GM19238 (cell line): ENCODE data around the gene SLC29A4.

Experiments used
- DNase-seq: peaks from one replicate; pipeline ENCODE4 v3.0.0; 2011; ENCODE audit warnings: low spot score; ENCODE audit not compliant: insufficient read length

SLC29A4 gene

DNA sequence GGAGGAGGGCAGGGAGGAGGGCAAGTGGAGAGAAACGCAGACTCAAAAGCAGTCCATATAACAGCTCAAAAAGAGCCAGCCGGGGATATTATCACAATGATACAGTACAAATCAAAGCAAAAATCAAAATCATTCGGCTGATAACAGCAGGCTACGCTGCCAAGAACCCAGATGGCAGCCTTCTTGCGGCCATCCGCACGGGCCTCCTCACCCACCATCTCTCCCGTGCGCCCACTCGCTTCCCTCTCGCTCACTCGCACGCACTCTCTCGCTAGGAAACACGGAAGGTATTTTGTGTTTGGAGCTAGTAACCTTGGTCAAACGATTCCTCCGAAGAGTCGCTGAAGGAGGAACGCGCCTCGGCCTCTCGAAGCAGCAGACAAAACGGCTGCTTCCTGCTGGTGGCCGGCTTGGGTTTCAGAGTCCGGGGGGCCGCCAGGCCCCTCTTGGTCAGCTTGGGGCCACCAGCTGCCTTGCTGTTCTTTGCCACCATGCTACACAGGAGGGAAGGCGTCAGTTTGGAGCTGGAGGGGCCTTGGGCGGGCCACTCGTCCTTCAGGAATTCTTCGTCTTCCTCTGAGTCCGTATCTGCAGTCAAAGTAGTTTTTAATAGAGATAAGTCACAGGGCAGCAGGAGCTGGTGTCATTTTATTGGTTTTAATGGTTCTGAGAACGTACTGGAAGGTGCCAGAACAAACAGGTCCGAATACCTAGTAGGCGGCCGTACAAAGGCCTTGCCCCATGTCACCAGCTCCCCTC lies 68.9 kb downstream of the SLC29A4 start:
- no peak for DNase-seq

GRCh38 chr7:5352440-5353010 lies 69.8 kb downstream of the SLC29A4 start:
- DNase-seq: no peak

DNA sequence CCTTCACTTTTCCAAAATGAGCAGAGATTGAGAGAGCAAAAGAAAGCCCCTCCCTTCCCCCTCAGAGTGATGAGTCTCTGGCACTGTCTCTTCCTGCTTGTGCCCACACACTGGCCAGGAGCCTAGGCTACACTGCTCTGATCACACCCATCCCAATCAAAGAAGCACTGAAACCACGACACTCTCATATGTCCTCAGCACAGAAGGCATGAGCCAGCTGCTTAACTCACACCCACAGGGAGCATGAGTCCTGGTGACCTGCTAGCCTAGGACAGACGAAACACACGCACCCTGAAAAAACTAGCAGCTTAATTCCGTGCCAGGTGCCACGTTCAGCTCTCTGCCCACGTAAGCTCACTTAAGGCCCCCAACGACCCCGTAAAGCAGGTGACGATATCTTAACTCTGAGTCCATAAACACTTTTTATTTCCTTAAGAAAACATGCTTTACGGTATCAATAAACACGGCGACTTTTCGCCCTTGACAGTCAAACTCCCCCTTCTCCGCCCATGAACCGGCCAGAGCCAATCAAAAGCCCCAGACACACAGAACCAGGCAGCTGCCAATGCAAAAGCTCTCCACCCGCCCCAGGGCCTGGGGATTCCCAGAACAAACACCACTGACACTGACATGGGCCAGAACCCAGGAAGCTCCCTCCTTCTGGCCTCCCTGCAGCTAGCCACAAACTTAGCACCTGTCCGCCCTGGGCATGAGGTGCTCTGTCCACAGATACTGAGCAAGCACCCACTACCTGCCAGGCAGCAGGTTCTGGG lies 71.9 kb downstream of the SLC29A4 start:
- no peak for DNase-seq
